Hepatic stellate cell (primary cell): ENCODE measurements around the gene AHCYL2.
"Not testable (repeated sequence)": the region's sequence is repeated elsewhere in the genome, so short reads cannot be mapped to it uniquely, and the experiment has no call there.

Experiments used
- DNase-seq: peaks from one replicate; pipeline ENCODE4 v3.0.0; 2011; ENCODE audit warnings: low spot score

The AHCYL2 gene

GRCh38 chr7:129385116-129385515 is 160.3 kb downstream of the AHCYL2 start:
- no peak for DNase-seq

- no peak for DNase-seq
Observed at GRCh38 chr7:129385598-129385997, 160.8 kb downstream of the AHCYL2 start.

GRCh38 chr7:129386506-129386905 is 161.7 kb downstream of the AHCYL2 start:
- DNase-seq = no peak

GRCh38 chr7:129387537-129387936 is 162.7 kb downstream of the AHCYL2 start:
- no peak for DNase-seq

GRCh38 chr7:129388333-129389098 is 163.7 kb downstream of the AHCYL2 start:
- DNase-seq = no peak

GRCh38 chr7:129389829-129390228 is 165.0 kb downstream of the AHCYL2 start:
- no peak for DNase-seq

GRCh38 chr7:129390314-129390713 is 165.5 kb downstream of the AHCYL2 start:
- no peak for DNase-seq

- no peak for DNase-seq
Observed at GRCh38 chr7:129391546-129392171, 166.8 kb downstream of the AHCYL2 start.

GRCh38 chr7:129393255-129393654 is 168.4 kb downstream of the AHCYL2 start:
- DNase-seq = no peak

GRCh38 chr7:129394101-129394500 is 169.3 kb downstream of the AHCYL2 start:
- DNase-seq = no peak

GRCh38 chr7:129394982-129395914 is 170.4 kb downstream of the AHCYL2 start:
- DNase-seq = no peak

GRCh38 chr7:129401228-129401966 is 176.6 kb downstream of the AHCYL2 start:
- peak; percentile 22 for DNase-seq

- no peak for DNase-seq
Observed at GRCh38 chr7:129401967-129402860, 177.4 kb downstream of the AHCYL2 start.

- DNase-seq = no peak
Observed at GRCh38 chr7:129405527-129405926, 180.7 kb downstream of the AHCYL2 start.

- DNase-seq = not testable (repeated sequence)
Observed at GRCh38 chr7:129410238-129410637, 185.4 kb downstream of the AHCYL2 start.

GRCh38 chr7:129412501-129412900 is 187.7 kb downstream of the AHCYL2 start:
- DNase-seq = no peak

GRCh38 chr7:129417073-129417472 is 192.2 kb downstream of the AHCYL2 start:
- DNase-seq = no peak

- no peak for DNase-seq
Observed at GRCh38 chr7:129421717-129422250, 197.0 kb downstream of the AHCYL2 start.

- no peak for DNase-seq
Observed at GRCh38 chr7:129422727-129423126, 197.9 kb downstream of the AHCYL2 start.

- no peak for DNase-seq
Observed at GRCh38 chr7:129423700-129424410, 199.0 kb downstream of the AHCYL2 start.
